HepG2 (cell line): ENCODE measurements around the gene CORO7. TPM values are rescaled to one million over a fixed set of nuclear protein-coding genes. Genes with fewer than 3 reads are reported as not detected.

ENCODE experiments used
- AGO1 ChIP-seq: fragments of 200-400 bp; formaldehyde crosslinking; IDR thresholded peaks from 2 replicates; pipeline ENCODE4 v1.6.1; 2017; ENCODE audit warnings: mild to moderate bottlenecking, low read depth, low read length, moderate library complexity; ENCODE audit not compliant: poor library complexity, severe bottlenecking
- BCL6 ChIP-seq: IDR thresholded peaks from 2 replicates; pipeline ENCODE4 v1.6.1; 2016; ENCODE audit warnings: missing genetic modification reagents, missing compliant biosample characterization
- CC2D1A ChIP-seq: sonication (generic); formaldehyde crosslinking; IDR thresholded peaks from 2 replicates; pipeline ENCODE4 v1.8.1; 2023; ENCODE audit warnings: mild to moderate bottlenecking, missing genetic modification reagents
- CENPT ChIP-seq: sonication (generic); formaldehyde crosslinking; IDR thresholded peaks from 2 replicates; pipeline ENCODE4 v1.8.0; 2022; ENCODE audit warnings: low read depth, mild to moderate bottlenecking, moderate library complexity, missing genetic modification reagents
- GATAD1 ChIP-seq: IDR thresholded peaks from 2 replicates; pipeline ENCODE4 v1.6.1; 2016; ENCODE audit warnings: missing genetic modification reagents, missing compliant biosample characterization
- GTF3A ChIP-seq: sonication (generic); formaldehyde crosslinking; conservative IDR thresholded peaks from 2 replicates; pipeline ENCODE4 v1.4.0; 2020; ENCODE audit warnings: mild to moderate bottlenecking, missing genetic modification reagents
- HNRNPLL ChIP-seq: fragments of 200-400 bp; formaldehyde crosslinking; IDR thresholded peaks from 2 replicates; pipeline ENCODE4 v1.6.1; 2017; ENCODE audit warnings: mild to moderate bottlenecking, low read depth, low read length; ENCODE audit not compliant: poor library complexity, severe bottlenecking
- HOXA5 ChIP-seq: sonication (generic); formaldehyde crosslinking; IDR thresholded peaks from 2 replicates; pipeline ENCODE4 v1.4.0; 2020; ENCODE audit warnings: missing genetic modification reagents
- NFE2L2 ChIP-seq: fragments of 150-350 bp; IDR thresholded peaks from 2 replicates; pipeline ENCODE4 v1.6.1; 2014; ENCODE audit warnings: low read length
- NONO ChIP-seq, 2 experiments: fragments of 450-650 bp in 1 of 2; sonication (generic) in 1 of 2; formaldehyde crosslinking in 1 of 2; IDR thresholded peaks in 1 of 2; conservative IDR thresholded peaks in 1 of 2; 2 replicates each; pipeline versions ENCODE4 v1.6.1 to v1.8.0; 2017 to 2022; ENCODE audit warnings: mild to moderate bottlenecking in 1 of 2, missing genetic modification reagents in 1 of 2, moderate library complexity in 1 of 2
- RCOR2 ChIP-seq: IDR thresholded peaks from 2 replicates; pipeline ENCODE4 v1.6.1; 2016; ENCODE audit warnings: missing biosample characterization, missing genetic modification reagents
- RNF2 ChIP-seq: fragments of 450-650 bp; conservative IDR thresholded peaks from 2 replicates; pipeline ENCODE4 v1.6.1; 2016; ENCODE audit warnings: low read depth
- SMAD3 ChIP-seq: sonication (generic); formaldehyde crosslinking; IDR thresholded peaks from 2 replicates; pipeline ENCODE4 v1.4.0; 2020; ENCODE audit warnings: missing genetic modification reagents
- TCF7 ChIP-seq: sonication (generic); IDR thresholded peaks from 2 replicates; pipeline ENCODE4 v1.6.1; 2016; ENCODE audit warnings: antibody characterized with exemption, low read depth
- U2AF2 ChIP-seq: fragments of 200-400 bp; formaldehyde crosslinking; IDR thresholded peaks from 2 replicates; pipeline ENCODE4 v1.6.1; 2017; ENCODE audit warnings: low read depth, mild to moderate bottlenecking, low read length
- ZKSCAN1 ChIP-seq: fragments of 150-350 bp; IDR thresholded peaks from 2 replicates; pipeline ENCODE4 v1.6.1; 2014; ENCODE audit warnings: low read length
- ZNF317 ChIP-seq: sonication (generic); formaldehyde crosslinking; IDR thresholded peaks from 2 replicates; pipeline ENCODE4 v1.5.0; 2020; ENCODE audit warnings: mild to moderate bottlenecking, missing genetic modification reagents
- ZNF432 ChIP-seq: sonication (generic); formaldehyde crosslinking; IDR thresholded peaks from 2 replicates; pipeline ENCODE4 v1.5.0; 2020; ENCODE audit warnings: missing genetic modification reagents, mild to moderate bottlenecking, borderline replicate concordance
- ZNF549 ChIP-seq: sonication (generic); formaldehyde crosslinking; IDR thresholded peaks from 2 replicates; pipeline ENCODE4 v1.5.0; 2020; ENCODE audit warnings: missing genetic modification reagents
- ZNF616 ChIP-seq: sonication (generic); formaldehyde crosslinking; IDR thresholded peaks from 2 replicates; pipeline ENCODE4 v1.5.0; 2020; ENCODE audit warnings: low read depth, mild to moderate bottlenecking, missing genetic modification reagents
- ZNF788 ChIP-seq: sonication (generic); formaldehyde crosslinking; IDR thresholded peaks from 2 replicates; pipeline ENCODE4 v1.5.0; 2020; ENCODE audit warnings: mild to moderate bottlenecking, missing genetic modification reagents, borderline replicate concordance
- ZSCAN9 ChIP-seq: IDR thresholded peaks from 2 replicates; pipeline ENCODE4 v1.6.1; 2016; ENCODE audit warnings: borderline replicate concordance
- polyA plus RNA-seq, 8 experiments: library from polyadenylated mRNA; depleted of rRNA in 3 of 8; stranded (reverse) in 7 of 8; unstranded in 1 of 8; fragments of >200 nt; fragmentation: Illumina TruSeq in 4 of 8; extraction: Trizol in 4 of 8; gene quantifications; 2 replicates each; pipeline versions ENCODE4 v1.2.1 to v1.2.3, GENCODE V29; 2011 to 2016; ENCODE audit warnings: low read depth in 4 of 8, missing spikeins in 1 of 8, mixed read lengths in 1 of 8; ENCODE audit not compliant: insufficient read depth in 1 of 8
- total RNA-seq, 5 experiments: library from RNA; depleted of rRNA; stranded (reverse); fragments of >200 nt; fragmentation: Illumina TruSeq; extraction: Trizol; gene quantifications; 2 replicates each; pipeline ENCODE4 v1.2.3, GENCODE V29; 2016; ENCODE audit warnings: low read depth in 1 of 5
- TF ChIP-seq, protein P1 (sequence below): IDR thresholded peaks from 2 replicates; pipeline ENCODE4 v1.6.1; 2016; ENCODE audit warnings: missing biosample characterization, missing genetic modification reagents, low read depth
- TF ChIP-seq, protein P2 (sequence below): sonication (generic); formaldehyde crosslinking; IDR thresholded peaks from 2 replicates; pipeline ENCODE4 v1.8.0; 2022; ENCODE audit warnings: missing genetic modification reagents, mild to moderate bottlenecking, moderate library complexity, borderline replicate concordance
- TF ChIP-seq, protein P3 (sequence below): sonication (generic); formaldehyde crosslinking; IDR thresholded peaks from 2 replicates; pipeline ENCODE4 v1.8.1; 2023; ENCODE audit warnings: mild to moderate bottlenecking, missing genetic modification reagents

The CORO7 gene
- total and polyA plus RNA-seq, 2 of the 13 experiments (the other 11 are each of a cell fraction or from before 2014, with no cell fraction given), result 9.9 to 14.3 TPM

DNA sequence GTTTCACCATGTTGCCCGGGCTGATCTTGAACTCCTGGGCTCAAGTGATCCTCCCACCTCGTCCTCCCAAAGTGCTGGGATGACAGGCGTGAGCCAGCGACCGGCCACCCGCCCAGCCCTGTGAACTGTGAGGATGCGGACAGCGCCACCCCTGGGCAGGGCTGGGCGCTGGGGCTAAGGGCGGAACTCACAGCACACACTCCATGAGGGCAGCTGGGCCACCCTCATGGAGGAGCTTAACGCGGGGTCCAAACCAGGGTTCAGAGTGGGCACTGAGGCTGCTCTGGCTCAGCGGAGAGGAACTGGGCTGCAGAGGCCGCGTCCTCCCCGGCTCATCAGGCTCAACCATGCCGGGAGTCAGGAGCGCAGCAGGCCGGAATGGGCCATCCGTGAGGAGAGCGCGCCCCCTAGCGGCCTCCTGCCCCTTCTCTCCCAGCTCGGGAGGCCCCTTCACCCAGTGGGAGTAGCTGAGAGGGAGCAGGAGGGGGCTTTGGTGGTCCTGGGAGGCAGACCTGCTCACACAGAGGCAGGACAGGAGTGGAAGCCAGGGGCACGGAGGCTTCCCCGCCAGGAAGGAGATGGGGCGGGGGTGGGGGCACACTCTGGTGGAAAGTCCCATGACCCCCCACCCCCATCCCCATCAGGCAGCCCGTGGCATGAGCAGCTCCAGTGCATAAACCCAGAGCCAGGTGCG is 13.8 kb downstream of the CORO7 start (continued):
- TF ChIP-seq, protein P1, sequence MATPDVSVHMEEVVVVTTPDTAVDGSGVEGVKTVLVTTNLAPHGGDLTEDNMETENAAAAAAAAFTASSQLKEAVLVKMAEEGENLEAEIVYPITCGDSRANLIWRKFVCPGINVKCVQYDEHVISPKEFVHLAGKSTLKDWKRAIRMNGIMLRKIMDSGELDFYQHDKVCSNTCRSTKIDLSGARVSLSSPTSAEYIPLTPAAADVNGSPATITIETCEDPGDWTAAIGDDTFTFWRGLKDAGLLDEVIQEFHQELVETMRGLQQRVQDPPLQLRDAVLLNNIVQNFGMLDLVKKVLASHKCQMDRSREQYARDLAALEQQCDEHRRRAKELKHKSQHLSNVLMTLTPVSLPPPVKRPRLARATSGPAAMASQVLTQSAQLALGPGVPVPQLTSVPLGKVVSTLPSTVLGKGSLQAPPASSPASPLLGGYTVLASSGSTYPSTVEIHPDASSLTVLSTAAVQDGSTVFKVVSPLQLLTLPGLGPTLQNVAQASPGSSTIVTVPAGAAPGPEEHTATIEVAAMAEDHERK, result no peak
- TF ChIP-seq HOXA5 (CRISPR knock-in tag), result 0 out of 2 replicates have a peak, but pooled peaks have one; percentile 47
- no peak for TF ChIP-seq GTF3A (CRISPR knock-in tag)
- TF ChIP-seq, protein P2, sequence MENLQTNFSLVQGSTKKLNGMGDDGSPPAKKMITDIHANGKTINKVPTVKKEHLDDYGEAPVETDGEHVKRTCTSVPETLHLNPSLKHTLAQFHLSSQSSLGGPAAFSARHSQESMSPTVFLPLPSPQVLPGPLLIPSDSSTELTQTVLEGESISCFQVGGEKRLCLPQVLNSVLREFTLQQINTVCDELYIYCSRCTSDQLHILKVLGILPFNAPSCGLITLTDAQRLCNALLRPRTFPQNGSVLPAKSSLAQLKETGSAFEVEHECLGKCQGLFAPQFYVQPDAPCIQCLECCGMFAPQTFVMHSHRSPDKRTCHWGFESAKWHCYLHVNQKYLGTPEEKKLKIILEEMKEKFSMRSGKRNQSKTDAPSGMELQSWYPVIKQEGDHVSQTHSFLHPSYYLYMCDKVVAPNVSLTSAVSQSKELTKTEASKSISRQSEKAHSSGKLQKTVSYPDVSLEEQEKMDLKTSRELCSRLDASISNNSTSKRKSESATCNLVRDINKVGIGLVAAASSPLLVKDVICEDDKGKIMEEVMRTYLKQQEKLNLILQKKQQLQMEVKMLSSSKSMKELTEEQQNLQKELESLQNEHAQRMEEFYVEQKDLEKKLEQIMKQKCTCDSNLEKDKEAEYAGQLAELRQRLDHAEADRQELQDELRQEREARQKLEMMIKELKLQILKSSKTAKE (CRISPR knock-in tag), result no peak
- no peak for TF ChIP-seq CENPT (CRISPR knock-in tag)
- no peak for TF ChIP-seq ZSCAN9 (CRISPR knock-in tag)
- TF ChIP-seq, protein P3, sequence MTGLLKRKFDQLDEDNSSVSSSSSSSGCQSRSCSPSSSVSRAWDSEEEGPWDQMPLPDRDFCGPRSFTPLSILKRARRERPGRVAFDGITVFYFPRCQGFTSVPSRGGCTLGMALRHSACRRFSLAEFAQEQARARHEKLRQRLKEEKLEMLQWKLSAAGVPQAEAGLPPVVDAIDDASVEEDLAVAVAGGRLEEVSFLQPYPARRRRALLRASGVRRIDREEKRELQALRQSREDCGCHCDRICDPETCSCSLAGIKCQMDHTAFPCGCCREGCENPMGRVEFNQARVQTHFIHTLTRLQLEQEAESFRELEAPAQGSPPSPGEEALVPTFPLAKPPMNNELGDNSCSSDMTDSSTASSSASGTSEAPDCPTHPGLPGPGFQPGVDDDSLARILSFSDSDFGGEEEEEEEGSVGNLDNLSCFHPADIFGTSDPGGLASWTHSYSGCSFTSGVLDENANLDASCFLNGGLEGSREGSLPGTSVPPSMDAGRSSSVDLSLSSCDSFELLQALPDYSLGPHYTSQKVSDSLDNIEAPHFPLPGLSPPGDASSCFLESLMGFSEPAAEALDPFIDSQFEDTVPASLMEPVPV (CRISPR knock-in tag), result no peak
- TF ChIP-seq BCL6 (CRISPR knock-in tag), result 0 out of 2 replicates have a peak, but pooled peaks have one; percentile 16
- no peak for TF ChIP-seq ZNF317 (CRISPR knock-in tag)
- TF ChIP-seq HNRNPLL, result no peak
- TF ChIP-seq ZKSCAN1, result no peak
- TF ChIP-seq ZNF788 (CRISPR knock-in tag), result peak; percentile 52; the same call in 1 of the 2 replicates
- TF ChIP-seq ZNF616 (CRISPR knock-in tag), result no peak
- no peak for TF ChIP-seq ZNF549 (CRISPR knock-in tag)
- TF ChIP-seq NONO (IDR thresholded peaks at IDR 0.05), result no peak
- TF ChIP-seq NONO (CRISPR knock-in tag; conservative IDR thresholded peaks at IDR 0.05), result peak; percentile 56
- TF ChIP-seq ZNF432 (CRISPR knock-in tag), result no peak
- TF ChIP-seq NFE2L2, result no peak
- TF ChIP-seq CC2D1A (CRISPR knock-in tag), result no peak
- no peak for TF ChIP-seq U2AF2
- TF ChIP-seq TCF7, result no peak
- no peak; the same call in 1 of the 2 replicates for TF ChIP-seq GATAD1 (CRISPR knock-in tag)
- TF ChIP-seq RNF2, result no peak
- TF ChIP-seq RCOR2 (CRISPR knock-in tag), result no peak
- TF ChIP-seq SMAD3 (CRISPR knock-in tag), result no peak
- peak; percentile 68 for TF ChIP-seq AGO1
